Measurements from ENCODE around the gene PRDX3.
"Not testable (repeated sequence)": the region's sequence is repeated elsewhere in the genome, so short reads cannot be mapped to it uniquely, and the experiment has no call there.

The PRDX3 gene

DNA sequence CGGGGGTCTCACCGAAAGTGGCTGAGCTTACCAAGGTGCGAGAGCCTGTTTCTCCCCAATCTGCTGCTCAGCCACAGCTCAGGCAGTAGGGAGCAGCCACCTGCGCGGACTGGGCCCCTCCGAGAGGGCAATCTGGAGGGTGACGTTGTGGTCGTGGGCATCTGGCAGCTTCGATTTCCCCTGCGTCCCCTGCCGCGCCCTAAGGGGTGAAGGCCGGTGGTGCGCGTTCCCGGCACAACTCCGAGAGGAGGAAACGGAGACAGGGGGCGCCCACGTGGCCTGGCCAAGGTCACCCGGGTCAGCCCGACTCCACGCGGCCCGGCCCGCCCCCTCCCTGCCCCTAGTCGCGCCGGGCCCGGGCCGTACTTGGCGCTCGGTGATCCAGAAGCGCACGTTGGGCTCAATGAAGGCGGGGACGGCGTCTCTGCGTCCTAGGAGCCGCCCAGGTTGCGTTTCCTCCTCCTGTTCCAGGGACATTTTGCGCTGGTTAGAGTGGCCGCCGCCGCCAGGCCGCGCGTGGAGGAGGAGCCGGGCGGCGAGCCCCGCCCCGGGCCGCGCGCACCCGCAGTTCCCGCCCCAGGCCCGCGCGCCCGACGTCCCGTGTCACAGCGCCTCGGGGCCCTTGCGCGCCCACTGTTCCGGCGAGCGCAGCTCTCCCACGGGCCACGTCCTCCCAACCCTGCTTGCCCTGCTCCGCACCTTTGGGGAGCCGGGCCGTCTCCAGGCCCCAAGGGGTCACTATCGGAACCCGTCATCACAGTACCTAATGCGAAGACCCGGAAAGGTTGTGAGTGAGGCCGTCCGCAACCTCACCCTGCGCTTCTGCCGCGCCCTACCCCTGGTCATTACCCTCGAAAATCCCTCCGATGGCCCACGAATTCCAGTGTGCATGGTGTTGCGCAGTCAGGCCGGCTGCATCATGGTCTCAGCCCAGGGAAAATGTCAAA, 13.2 kb downstream of the PRDX3 start, which contains the start of gene SFXN4:
Gene SFXN4, minus strand, starts transcription at position 544 of the 947 bp plus-strand sequence. Its CDS starts 67 bp downstream, at position 477.
- DNase-seq (ENCODE audit: low read depth in 2 of 2, low spot score in 1 of 2): peak; percentile 39 to 57

DNA sequence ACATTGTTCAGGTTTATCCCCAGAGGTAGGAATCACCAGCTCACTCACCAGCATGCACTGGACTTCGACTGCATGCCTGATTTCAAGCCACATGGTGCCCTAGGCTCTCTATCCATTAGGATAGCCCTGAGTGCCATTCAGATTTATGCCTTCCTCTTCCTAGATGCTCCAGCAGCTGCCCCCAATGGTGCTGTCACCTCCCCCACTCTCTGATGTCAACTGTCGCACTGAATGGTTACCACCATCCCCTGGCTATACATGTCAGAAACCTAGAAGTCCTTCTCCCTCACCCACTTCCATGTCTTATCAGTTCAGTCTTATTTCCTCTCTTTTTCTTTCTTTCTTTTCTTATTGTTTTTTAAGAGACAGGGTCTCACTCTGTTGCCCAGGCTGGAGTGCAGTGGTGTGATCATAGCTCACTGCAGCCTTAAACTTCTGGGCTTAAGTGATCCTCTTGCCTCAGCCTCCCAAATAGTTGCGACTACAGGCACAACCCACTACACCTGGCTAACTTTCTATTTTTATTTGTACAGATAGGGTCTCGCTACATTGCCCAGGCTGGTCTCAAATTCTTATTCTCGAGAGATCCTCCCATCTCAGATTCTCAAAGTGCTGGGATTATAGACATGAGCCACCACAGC, 16.0 kb downstream of the PRDX3 start:
- DNase-seq (ENCODE audit: low read depth in 2 of 2, low spot score in 1 of 2): no peak

DNA sequence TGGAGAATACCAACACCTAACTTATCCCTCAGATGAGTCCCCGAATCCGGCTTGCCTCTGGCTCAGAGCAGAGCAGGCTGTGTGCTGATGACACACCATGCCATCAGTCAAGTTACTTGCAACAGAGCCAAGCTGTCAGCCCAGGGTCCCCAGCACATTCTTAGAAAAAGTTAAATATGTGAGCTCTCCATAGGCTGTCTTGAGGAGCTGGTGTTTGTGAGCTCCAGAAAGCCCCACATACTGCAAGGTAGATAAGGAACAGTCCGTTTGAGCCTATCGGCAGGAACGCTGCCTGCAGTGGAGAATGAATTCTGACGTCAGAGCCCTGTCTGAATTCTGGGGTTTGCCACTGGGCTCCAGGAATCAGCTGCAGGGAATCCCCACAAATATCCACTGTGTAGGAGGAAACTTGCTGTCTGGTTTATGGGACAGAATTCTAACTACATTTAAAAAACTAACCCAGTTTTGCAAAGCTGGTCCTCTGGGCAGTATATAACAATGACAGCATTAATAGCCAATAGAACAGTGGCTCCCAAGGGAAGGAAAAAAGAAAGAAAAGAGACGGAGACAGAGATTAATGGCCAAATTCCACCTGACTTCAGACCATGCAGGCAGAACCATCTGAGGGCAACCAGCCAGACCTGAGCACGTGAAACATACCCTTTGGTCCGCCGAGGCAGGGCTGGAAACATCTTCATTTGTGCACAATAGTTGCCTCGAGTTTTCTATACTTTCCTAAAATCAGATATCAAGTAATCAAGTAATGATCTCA, 16.7 kb downstream of the PRDX3 start:
- no peak for DNase-seq (ENCODE audit: low read depth in 2 of 2, low spot score in 1 of 2)

- DNase-seq (ENCODE audit: low read depth in 2 of 2, low spot score in 1 of 2): no peak
Observed at GRCh38 chr10:119159332-119159731, 19.3 kb downstream of the PRDX3 start.

- DNase-seq (ENCODE audit: low read depth in 2 of 2, low spot score in 1 of 2): no peak
Observed at GRCh38 chr10:119153661-119154060, 25.0 kb downstream of the PRDX3 start.

DNA sequence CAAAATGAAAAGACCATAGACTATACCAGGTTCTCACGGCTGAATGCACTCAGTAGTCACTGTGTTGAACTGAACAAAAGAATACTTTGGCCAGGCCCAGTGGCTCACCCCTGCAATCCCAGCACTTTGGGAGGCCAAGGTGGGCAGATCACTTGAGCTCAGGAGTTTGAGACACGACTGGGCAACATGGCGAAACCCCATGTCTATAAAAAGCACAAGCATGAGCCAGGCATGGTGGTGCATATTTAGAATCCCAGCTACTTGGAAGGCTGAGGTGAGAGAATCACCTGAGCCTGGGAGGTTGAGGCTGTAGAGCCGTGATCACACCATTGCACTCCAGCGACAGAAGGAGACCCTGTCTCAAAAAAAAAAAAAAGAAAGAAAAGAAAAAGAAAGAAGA, 25.6 kb downstream of the PRDX3 start:
- no peak for DNase-seq (ENCODE audit: low read depth in 2 of 2, low spot score in 1 of 2)

DNA sequence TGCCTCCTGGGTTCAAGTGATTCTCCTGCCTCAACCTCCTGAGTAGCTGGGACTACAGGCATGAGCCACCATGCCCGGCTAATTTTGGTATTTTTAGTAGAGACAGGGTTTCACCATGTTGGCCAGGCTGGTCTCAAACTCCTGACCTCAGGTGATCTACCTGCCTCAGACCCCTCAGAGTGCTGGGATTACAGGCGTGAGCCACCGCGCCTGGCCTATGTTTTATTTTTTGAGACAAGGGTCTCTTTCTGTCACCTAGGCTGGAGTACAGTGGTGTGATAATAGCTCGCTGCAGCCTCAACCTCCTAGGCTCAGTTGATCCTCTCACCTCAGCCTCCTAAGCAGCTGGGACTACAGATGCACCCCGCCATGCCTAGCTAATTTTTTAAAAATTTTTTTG, 27.0 kb downstream of the PRDX3 start:
- not testable (repeated sequence) for DNase-seq (ENCODE audit: low read depth in 2 of 2, low spot score in 1 of 2)

- DNase-seq (ENCODE audit: low read depth in 2 of 2, low spot score in 1 of 2): no peak
Observed at GRCh38 chr10:119149729-119150128, 28.9 kb downstream of the PRDX3 start.

DNA sequence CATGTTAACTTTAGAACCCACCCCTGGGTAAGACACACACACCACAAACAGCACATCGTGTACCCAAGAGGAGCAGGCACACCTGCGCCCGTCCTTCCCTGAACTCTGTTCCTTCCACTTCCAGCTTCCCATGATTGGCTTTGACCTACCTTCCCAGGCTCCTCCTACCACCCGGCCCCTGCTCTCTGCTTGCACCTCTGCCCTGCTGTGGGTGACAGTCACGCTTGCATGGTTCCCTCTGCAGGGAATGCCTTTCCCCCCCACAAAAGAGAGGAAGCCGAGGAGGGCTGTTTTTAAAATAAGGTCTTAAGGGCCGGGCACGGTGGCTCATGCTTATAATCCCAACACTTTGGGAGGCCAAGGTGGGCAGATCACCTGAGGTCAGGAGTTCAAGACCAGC, 29.5 kb downstream of the PRDX3 start:
- DNase-seq (ENCODE audit: low read depth in 2 of 2, low spot score in 1 of 2): no peak

- DNase-seq (ENCODE audit: low read depth in 2 of 2, low spot score in 1 of 2): no peak
Observed at GRCh38 chr10:119143657-119144056, 35.0 kb downstream of the PRDX3 start.

DNA sequence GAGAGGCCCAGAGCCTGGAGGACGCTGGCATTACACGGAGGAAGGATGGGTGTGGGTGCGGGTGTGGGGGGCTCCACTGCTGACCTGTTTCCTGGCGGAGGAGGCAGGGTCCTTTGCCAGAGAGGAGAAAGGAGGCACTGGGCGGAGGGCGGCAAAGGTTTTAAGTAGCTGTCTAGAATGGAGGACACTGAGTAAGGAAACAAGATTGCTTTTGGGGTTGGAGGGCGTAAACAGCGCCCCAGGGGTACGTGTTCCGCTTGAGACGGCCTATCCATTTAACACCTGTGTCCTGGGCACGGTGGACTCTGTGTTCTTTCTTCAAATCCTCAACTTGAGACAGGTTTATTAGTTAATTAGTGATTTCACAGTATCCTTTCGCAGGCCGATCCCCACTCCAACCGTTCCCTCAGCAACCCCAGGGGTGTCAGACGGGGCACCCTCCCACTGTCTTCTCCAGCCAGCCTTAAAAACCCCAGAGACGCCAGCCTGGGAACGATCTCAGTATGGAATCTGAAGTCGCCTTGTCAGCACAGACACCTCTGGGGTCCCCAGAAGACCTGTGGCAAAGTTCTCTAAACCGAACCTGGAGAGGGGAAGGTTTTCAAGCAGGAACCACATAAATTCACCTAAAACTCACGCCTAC, 37.9 kb downstream of the PRDX3 start:
- no peak for DNase-seq (ENCODE audit: low read depth in 2 of 2, low spot score in 1 of 2)

- DNase-seq (ENCODE audit: low read depth in 2 of 2, low spot score in 1 of 2): peak in 1 of 2 donors; percentile 23
Observed at GRCh38 chr10:119139464-119140067, 39.0 kb downstream of the PRDX3 start.

- DNase-seq (ENCODE audit: low read depth in 2 of 2, low spot score in 1 of 2): no peak
Observed at GRCh38 chr10:119138346-119139306, 40.0 kb downstream of the PRDX3 start.

DNA sequence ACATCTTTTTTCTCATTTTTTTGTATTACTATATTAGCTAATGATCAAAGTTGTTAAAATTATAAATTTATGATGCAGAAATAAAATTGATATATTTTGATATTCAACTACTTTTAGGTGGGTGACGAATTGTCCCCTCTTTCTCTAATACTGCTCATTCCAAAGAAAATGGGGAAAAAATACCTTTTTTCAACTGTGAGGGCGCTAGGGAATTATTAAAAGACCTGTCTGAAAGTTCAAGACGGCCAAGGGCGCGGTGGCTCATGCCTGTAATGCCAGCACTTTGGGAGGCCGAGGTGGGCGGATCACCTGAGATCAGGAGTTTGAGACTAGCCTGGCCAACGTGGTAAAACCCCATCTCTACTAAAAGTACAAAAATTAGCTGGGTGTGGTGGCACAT, 40.7 kb downstream of the PRDX3 start:
- not testable (repeated sequence) for DNase-seq (ENCODE audit: low read depth in 2 of 2, low spot score in 1 of 2)

GRCh38 chr10:119136084-119136483, 42.5 kb downstream of the PRDX3 start:
- DNase-seq (ENCODE audit: low read depth in 2 of 2, low spot score in 1 of 2): no peak

DNA sequence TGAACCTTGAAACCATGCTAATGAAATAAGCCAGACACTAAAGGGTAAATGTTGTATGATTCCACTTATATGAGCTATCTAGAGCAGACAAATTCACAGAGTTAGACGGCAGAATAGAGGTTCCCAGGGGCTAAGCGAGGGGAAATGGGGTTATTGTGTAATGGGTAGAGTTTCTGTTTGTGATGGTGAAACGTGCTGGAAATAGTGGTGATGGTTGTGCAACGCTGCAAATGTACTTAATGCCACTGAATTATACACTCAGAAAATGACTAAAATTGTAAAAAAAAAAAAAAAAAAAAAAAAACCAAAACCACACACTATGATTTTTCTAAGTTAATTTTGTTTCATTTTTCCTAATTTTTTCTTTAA, 43.1 kb downstream of the PRDX3 start:
- no peak for DNase-seq (ENCODE audit: low read depth in 2 of 2, low spot score in 1 of 2)

GRCh38 chr10:119133949-119134348, 44.7 kb downstream of the PRDX3 start:
- no peak for DNase-seq (ENCODE audit: low read depth in 2 of 2, low spot score in 1 of 2)

DNA sequence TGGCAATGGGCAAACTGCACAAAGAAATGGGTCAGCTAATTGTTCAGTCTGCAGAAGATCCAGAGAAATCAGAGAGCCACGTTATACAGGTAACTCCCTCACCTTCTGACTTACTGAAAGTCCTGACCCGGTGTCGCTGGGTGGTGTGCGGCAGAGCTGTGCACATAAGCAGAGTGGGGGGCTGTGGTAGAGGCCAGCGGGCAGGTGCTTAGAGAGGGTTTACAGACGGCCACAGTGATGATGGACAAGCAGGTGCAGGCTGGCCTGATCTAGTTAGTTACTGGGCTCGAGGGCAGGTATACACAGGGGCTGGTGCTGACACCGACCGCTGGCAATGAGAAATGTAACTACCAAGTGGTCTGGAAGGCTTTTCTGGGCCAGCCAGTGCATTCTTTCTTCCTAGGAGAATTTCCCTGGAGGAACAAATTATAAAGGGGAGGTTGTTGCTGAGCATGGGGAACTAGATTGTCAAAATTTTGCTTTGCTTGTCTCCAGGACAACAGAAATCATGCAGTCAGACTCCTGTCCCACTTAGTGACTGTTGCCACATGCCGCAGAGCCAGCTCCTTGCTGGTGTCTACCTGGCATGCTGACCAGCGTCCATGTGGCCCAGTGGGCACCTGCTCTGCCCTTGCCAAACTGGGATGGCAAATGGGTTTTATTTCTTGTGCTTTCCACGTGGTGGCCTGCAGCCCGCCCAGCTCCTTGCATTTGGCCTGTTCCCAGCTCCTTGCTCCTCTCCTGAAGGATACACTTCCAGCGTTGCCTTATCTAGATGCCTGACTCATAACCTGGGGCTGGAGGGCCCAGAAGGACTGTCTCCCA, 45.9 kb downstream of the PRDX3 start:
- no peak for DNase-seq (ENCODE audit: low read depth in 2 of 2, low spot score in 1 of 2)

Data from stimulated activated CD8-positive, alpha-beta memory T cell treated with anti-CD3 and anti-CD28 coated beads, Interleukin-4, amount 100 ng/mL, for 4 hours (primary cell).